CD14-positive monocyte (primary cell): ENCODE data around the gene HDAC10. TPM values are rescaled to one million over a fixed set of nuclear protein-coding genes. Genes with fewer than 3 reads are reported as not detected.

ENCODE experiments used
- DNase-seq, 3 donors: peaks; one replicate each; pipeline ENCODE4 v3.0.0-alpha.2; 2011 to 2022
- H2AFZ ChIP-seq: 2 replicates; pipeline ENCODE4 v1.6.0; 2012; ENCODE audit warnings: mild to moderate bottlenecking, low read depth, low read length, inconsistent platforms; ENCODE audit not compliant: insufficient read depth, poor library complexity, severe bottlenecking
- H3K27ac ChIP-seq, 2 donors: 1 replicate in 1 of 2; 2 replicates in 1 of 2; pipeline ENCODE4 v1.5.1; 2012 to 2013; ENCODE audit warnings: low read length in 2 of 2, control low read depth in 1 of 2, inconsistent platforms in 1 of 2, low read depth in 1 of 2, mild to moderate bottlenecking in 1 of 2
- H3K27me3 ChIP-seq, 2 donors: one replicate each; pipeline versions ENCODE4 v1.6.0 to v1.6.1; 2011 to 2013; ENCODE audit warnings: low read length in 2 of 2; ENCODE audit not compliant: control insufficient read depth in 2 of 2, insufficient read depth in 2 of 2
- H3K36me3 ChIP-seq, 2 donors: replicated peaks in 1 of 2; 1 replicate in 1 of 2; 2 replicates in 1 of 2; pipeline versions ENCODE4 v1.5.1 to v1.6.1; 2012 to 2013; ENCODE audit warnings: low read length in 2 of 2, control low read depth in 1 of 2, inconsistent platforms in 1 of 2, mild to moderate bottlenecking in 1 of 2; ENCODE audit not compliant: insufficient read depth in 2 of 2, control insufficient read depth in 1 of 2
- H3K4me1 ChIP-seq, 2 donors: 1 replicate in 1 of 2; 2 replicates in 1 of 2; pipeline versions ENCODE4 v1.5.1 to v1.6.1; 2012 to 2013; ENCODE audit warnings: low read length in 2 of 2, control low read depth in 1 of 2, inconsistent platforms in 1 of 2, mild to moderate bottlenecking in 1 of 2, moderate library complexity in 1 of 2; ENCODE audit not compliant: insufficient read depth in 2 of 2, control insufficient read depth in 1 of 2
- H3K4me2 ChIP-seq: replicated peaks from 2 replicates; pipeline ENCODE3; 2012; ENCODE audit warnings: low read length, moderate library complexity, mild to moderate bottlenecking; ENCODE audit not compliant: poor library complexity, severe bottlenecking; ENCODE audit errors: extremely low read depth
- H3K4me3 ChIP-seq, 3 experiments: fragments of 200-600 bp in 1 of 3; sonication (generic) in 1 of 3; replicated peaks in 1 of 3; 1 replicate in 2 of 3; 2 replicates in 1 of 3; pipeline ENCODE4 v1.5.1; 2011 to 2013; ENCODE audit warnings: low read length in 3 of 3, mild to moderate bottlenecking in 3 of 3, control low read depth in 2 of 3, low read depth in 2 of 3, inconsistent platforms in 1 of 3, moderate library complexity in 1 of 3
- H3K79me2 ChIP-seq: 2 replicates; pipeline ENCODE4 v1.6.0; 2012; ENCODE audit warnings: mild to moderate bottlenecking, control low read depth, inconsistent platforms, low read length, moderate library complexity; ENCODE audit not compliant: insufficient read depth
- H3K9ac ChIP-seq: 2 replicates; pipeline ENCODE4 v1.6.0; 2017; ENCODE audit warnings: low read length, mild to moderate bottlenecking; ENCODE audit not compliant: insufficient read depth, poor library complexity, severe bottlenecking
- H3K9me3 ChIP-seq, 2 donors: replicated peaks in 1 of 2; 1 replicate in 1 of 2; 2 replicates in 1 of 2; pipeline versions ENCODE4 v1.5.1 to v1.6.1; 2012 to 2013; ENCODE audit warnings: low read length in 2 of 2, control low read depth in 1 of 2; ENCODE audit not compliant: control insufficient read depth in 1 of 2, insufficient read depth in 1 of 2
- H4K20me1 ChIP-seq: 2 replicates; pipeline ENCODE4 v1.6.0; 2012; ENCODE audit warnings: mild to moderate bottlenecking, low read length, control low read depth, moderate library complexity; ENCODE audit not compliant: insufficient read depth
- H3K27ac Mint-ChIP-seq, 7 donors: one replicate each; pipeline ENCODE4 v1.8.0; 2020; ENCODE audit warnings: mild to moderate bottlenecking in 7 of 7, mixed read lengths in 7 of 7, moderate library complexity in 6 of 7, inconsistent platforms in 2 of 7
- H3K27me3 Mint-ChIP-seq, 3 donors: one replicate each; pipeline ENCODE4 v1.8.0; 2021 to 2022; ENCODE audit warnings: low read depth in 3 of 3, mild to moderate bottlenecking in 3 of 3, mixed read lengths in 3 of 3, moderate library complexity in 3 of 3, inconsistent platforms in 1 of 3
- H3K36me3 Mint-ChIP-seq, 2 donors: one replicate each; pipeline ENCODE4 v1.8.0; 2020; ENCODE audit warnings: mixed read lengths in 2 of 2, inconsistent platforms in 1 of 2, mild to moderate bottlenecking in 1 of 2
- H3K4me1 Mint-ChIP-seq: one replicate; pipeline ENCODE4 v1.8.0; 2020; ENCODE audit warnings: mild to moderate bottlenecking, mixed read lengths
- H3K4me3 Mint-ChIP-seq, 2 donors: one replicate each; pipeline ENCODE4 v1.8.0; 2020; ENCODE audit warnings: mild to moderate bottlenecking in 2 of 2, mixed read lengths in 2 of 2, moderate library complexity in 1 of 2
- H3K9me3 Mint-ChIP-seq, 7 donors: one replicate each; pipeline ENCODE4 v1.8.0; 2020 to 2022; ENCODE audit warnings: mixed read lengths in 7 of 7, mild to moderate bottlenecking in 6 of 7, moderate library complexity in 6 of 7, inconsistent platforms in 2 of 7
- WGBS: methylation state at CpG from one replicate; pipeline ENCODE4 v1.1.5; 2013; ENCODE audit warnings: missing lambda C conversion rate; ENCODE audit not compliant: insufficient coverage; 5-methylcytosine and 5-hydroxymethylcytosine counted together
- intact Hi-C, 2 donors: fragments of 100-400 bp; cut with micrococcal nuclease; formaldehyde crosslinking; loops; one replicate each; pipeline versions ENCODE4 v1.15.0 to v1.15.1; 2023
- polyA plus RNA-seq, 3 donors: library from polyadenylated mRNA; depleted of rRNA in 1 of 3; unstranded in 2 of 3; stranded (reverse) in 1 of 3; fragments of 300-500 nt in 2 of 3; fragments of >200 nt in 1 of 3; fragmentation: Illumina TruSeq in 2 of 3; gene quantifications; 1 replicate in 2 of 3; 2 replicates in 1 of 3; pipeline ENCODE4 v1.2.3, GENCODE V29; 2012 to 2021
- TF ChIP-seq, protein P1 (sequence below): fragments of 200-600 bp; IDR thresholded peaks from one replicate; pipeline ENCODE4 v1.8.0; 2022; ENCODE audit warnings: antibody characterized with exemption, mild to moderate bottlenecking

Gene HDAC10
- polyA plus RNA-seq, 3 donors: 9.2 to 148 (median 13.7) TPM

DNA sequence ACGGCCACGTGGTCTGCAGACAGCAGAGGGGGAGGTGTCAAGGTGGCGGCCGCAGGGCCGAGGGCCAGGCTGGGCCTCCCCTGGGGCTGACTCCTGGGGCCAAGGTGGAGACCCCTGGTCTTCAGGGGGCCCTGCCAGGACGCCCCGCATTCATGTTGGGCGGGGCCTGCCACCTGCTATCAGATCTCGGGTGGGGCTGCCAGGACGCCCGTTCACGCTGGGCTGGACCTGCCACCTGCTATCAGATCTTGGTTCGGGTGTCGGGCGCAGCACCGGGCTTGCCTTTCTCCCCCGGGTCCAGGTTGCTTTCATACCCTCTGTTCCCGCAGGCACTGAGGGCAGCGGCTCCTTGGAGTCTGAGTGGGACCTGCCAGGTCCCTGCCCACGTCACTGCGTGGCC, 35.2 kb upstream of the HDAC10 start:
- Mint-ChIP-seq H3K27ac (peak overlapping the region in 1 of 7 donors; percentile 26), H3K36me3 (peaks cover 53 to 82% of the 10 kb centered on the region in 2 donors), H3K4me3 (no peak overlapping the region), H3K27me3 (peaks cover 0 to 2% (median 0%) of the 10 kb centered on the region in 3 donors), H3K4me1 (peaks cover 1% of the 10 kb centered on the region), H3K9me3 (no peaks in the 10 kb centered on the region)
- no peak overlapping the region for H3K4me3 ChIP-seq
- H3K36me3 ChIP-seq: peaks cover 94 to 98% of the 10 kb centered on the region in 2 donors
- peaks cover 56% of the 10 kb centered on the region for H3K79me2 ChIP-seq
- H3K9ac ChIP-seq: no peak overlapping the region
- no peaks in the 10 kb centered on the region for H3K4me1 ChIP-seq
- TF ChIP-seq, protein P1, sequence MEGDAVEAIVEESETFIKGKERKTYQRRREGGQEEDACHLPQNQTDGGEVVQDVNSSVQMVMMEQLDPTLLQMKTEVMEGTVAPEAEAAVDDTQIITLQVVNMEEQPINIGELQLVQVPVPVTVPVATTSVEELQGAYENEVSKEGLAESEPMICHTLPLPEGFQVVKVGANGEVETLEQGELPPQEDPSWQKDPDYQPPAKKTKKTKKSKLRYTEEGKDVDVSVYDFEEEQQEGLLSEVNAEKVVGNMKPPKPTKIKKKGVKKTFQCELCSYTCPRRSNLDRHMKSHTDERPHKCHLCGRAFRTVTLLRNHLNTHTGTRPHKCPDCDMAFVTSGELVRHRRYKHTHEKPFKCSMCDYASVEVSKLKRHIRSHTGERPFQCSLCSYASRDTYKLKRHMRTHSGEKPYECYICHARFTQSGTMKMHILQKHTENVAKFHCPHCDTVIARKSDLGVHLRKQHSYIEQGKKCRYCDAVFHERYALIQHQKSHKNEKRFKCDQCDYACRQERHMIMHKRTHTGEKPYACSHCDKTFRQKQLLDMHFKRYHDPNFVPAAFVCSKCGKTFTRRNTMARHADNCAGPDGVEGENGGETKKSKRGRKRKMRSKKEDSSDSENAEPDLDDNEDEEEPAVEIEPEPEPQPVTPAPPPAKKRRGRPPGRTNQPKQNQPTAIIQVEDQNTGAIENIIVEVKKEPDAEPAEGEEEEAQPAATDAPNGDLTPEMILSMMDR: no peak
- H3K9me3 ChIP-seq: no peaks in the 10 kb centered on the region
- H4K20me1 ChIP-seq: peaks cover 100% of the 10 kb centered on the region
- intact Hi-C loops: no loop called here
- no peak overlapping the region for H2AFZ ChIP-seq
- H3K27ac ChIP-seq: no peak overlapping the region
- H3K27me3 ChIP-seq: no peaks in the 10 kb centered on the region
- 95% methylated on average over 20 of the region's 21 CpGs for WGBS
- no peak for DNase-seq
- no peak overlapping the region for H3K4me2 ChIP-seq

DNA sequence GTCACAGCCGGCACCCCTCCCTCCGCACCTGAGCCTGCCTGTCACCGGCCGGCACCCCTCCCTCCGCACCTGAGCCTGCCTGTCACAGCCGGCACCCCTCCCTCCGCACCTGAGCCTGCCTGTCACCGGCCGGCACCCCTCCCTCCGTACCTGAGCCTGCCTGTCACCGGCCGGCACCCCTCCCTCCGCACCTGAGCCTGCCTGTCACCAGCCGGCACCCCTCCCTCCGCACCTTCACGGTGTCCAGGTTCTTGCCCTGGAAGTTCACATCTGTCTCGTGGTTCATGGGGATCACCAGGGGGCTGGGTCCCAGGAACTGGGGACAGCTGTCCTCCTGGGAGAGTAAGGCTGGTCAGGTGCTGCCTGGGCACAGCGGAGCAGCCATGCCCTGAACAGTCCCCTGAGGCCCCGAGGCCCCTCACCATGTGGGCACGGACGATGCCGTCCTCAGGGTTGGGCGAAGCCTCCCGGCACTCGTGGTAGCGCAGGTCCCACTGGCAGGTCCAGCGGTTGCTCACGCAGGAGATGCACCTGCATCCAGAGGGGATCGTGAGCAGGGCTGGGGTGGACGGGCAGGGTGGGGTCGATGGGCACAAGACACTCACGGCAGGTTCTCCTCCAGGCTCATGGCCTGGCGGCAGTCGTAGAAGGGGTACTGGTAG, 34.6 kb upstream of the HDAC10 start:
- Histone ChIP-seq H3K9ac (no peak overlapping the region), H3K27ac (no peak overlapping the region), H3K27me3 (no peaks in the 10 kb centered on the region), H4K20me1 (peaks cover 100% of the 10 kb centered on the region), H2AFZ (no peak overlapping the region), H3K4me1 (no peaks in the 10 kb centered on the region), H3K79me2 (peaks cover 50% of the 10 kb centered on the region), H3K4me3 (no peak overlapping the region), H3K4me2 (no peak overlapping the region), H3K36me3 (peaks cover 94 to 98% of the 10 kb centered on the region in 2 donors), H3K9me3 (no peaks in the 10 kb centered on the region)
- Mint-ChIP-seq H3K4me1 (no peaks in the 10 kb centered on the region), H3K36me3 (peaks cover 54 to 82% of the 10 kb centered on the region in 2 donors), H3K27me3 (peaks cover 0 to 2% (median 0%) of the 10 kb centered on the region in 3 donors), H3K9me3 (no peaks in the 10 kb centered on the region), H3K4me3 (no peak overlapping the region), H3K27ac (peak overlapping the region in 1 of 7 donors; percentile 26)
- DNase-seq: no peak
- TF ChIP-seq, protein P1: no peak
- 98% methylated on average over 27 of the region's 34 CpGs for WGBS
- intact Hi-C loops: no loop called here
